ENCODE results near the gene UTP20. TPM values are rescaled to one million over a fixed set of nuclear protein-coding genes. Genes with fewer than 3 reads are reported as not detected.

The UTP20 gene
- total and polyA plus RNA-seq, 10 donors: 1.5 to 21.5 (median 14.2) TPM

GRCh38 chr12:101238306-101238705 is 41.6 kb upstream of the UTP20 start:
- peaks cover 0 to 38% (median 4%) of the 10 kb centered on the region in 7 donors for H3K27me3 ChIP-seq (replicated peaks in 1 of 7)
- H3K36me3 ChIP-seq: no peaks in the 10 kb centered on the region
- H3K4me1 ChIP-seq: no peaks in the 10 kb centered on the region
- intact Hi-C loops (cut with DNase I; ENCODE audit: low total_unique reads): no loop called here
- TF ChIP-seq CTCF (IDR thresholded peaks at IDR 0.05 in 8 of 11, conservative IDR thresholded peaks at IDR 0.05 in 3 of 11) (no peak), POLR2AphosphoS5 (IDR thresholded peaks at IDR 0.05) (no peak), POLR2A (IDR thresholded peaks at IDR 0.05) (no peak)
- H3K4me3 ChIP-seq: no peak overlapping the region
- DNase-seq: no peak
- H3K9me3 ChIP-seq: peaks cover 0 to 19% (median 9%) of the 10 kb centered on the region in 8 donors
- WGBS, 5 donors: 90 to 93% (median 91%) methylated on average over 4 of the region's 4 CpGs
- no peak overlapping the region for H3K27ac ChIP-seq

GRCh38 chr12:101238800-101239329 is 41.0 kb upstream of the UTP20 start:
- intact Hi-C loops (cut with DNase I; ENCODE audit: low total_unique reads): no loop called here
- Histone ChIP-seq H3K4me1 (no peaks in the 10 kb centered on the region), H3K27me3 (replicated peaks in 1 of 7) (peaks cover 0 to 35% (median 4%) of the 10 kb centered on the region in 7 donors), H3K27ac (no peak overlapping the region), H3K36me3 (no peaks in the 10 kb centered on the region), H3K4me3 (no peak overlapping the region), H3K9me3 (peaks cover 0 to 19% (median 9%) of the 10 kb centered on the region in 8 donors)
- WGBS, 5 donors: 74 to 88% (median 76%) methylated on average over 3 to 6 of the region's 6 CpGs
- no peak for DNase-seq
- TF ChIP-seq POLR2A (IDR thresholded peaks at IDR 0.05) (no peak), CTCF (IDR thresholded peaks at IDR 0.05 in 8 of 11, conservative IDR thresholded peaks at IDR 0.05 in 3 of 11) (no peak), POLR2AphosphoS5 (IDR thresholded peaks at IDR 0.05) (no peak)

- H3K4me3 ChIP-seq: no peak overlapping the region
- no peaks in the 10 kb centered on the region for H3K36me3 ChIP-seq
- TF ChIP-seq POLR2AphosphoS5 (IDR thresholded peaks at IDR 0.05) (no peak), POLR2A (IDR thresholded peaks at IDR 0.05) (no peak), CTCF (IDR thresholded peaks at IDR 0.05 in 8 of 11, conservative IDR thresholded peaks at IDR 0.05 in 3 of 11) (no peak)
- H3K27ac ChIP-seq: no peak overlapping the region
- DNase-seq: no peak
- H3K4me1 ChIP-seq: no peaks in the 10 kb centered on the region
- intact Hi-C loops (cut with DNase I; ENCODE audit: low total_unique reads): no loop called here
- peaks cover 0 to 19% (median 9%) of the 10 kb centered on the region in 8 donors for H3K9me3 ChIP-seq
- H3K27me3 ChIP-seq (replicated peaks in 1 of 7): peaks cover 0 to 24% (median 0%) of the 10 kb centered on the region in 7 donors
- WGBS, 5 donors: 46 to 83% (median 67%) methylated on average over 2 of the region's 2 CpGs
These were observed 36.8 kb upstream of the UTP20 start for GRCh38 chr12:101243074-101243473.

GRCh38 chr12:101243616-101244015 is 36.3 kb upstream of the UTP20 start:
- peaks cover 0 to 19% (median 9%) of the 10 kb centered on the region in 8 donors for H3K9me3 ChIP-seq
- H3K4me3 ChIP-seq: no peak overlapping the region
- H3K27me3 ChIP-seq (replicated peaks in 1 of 7): peaks cover 0 to 19% (median 0%) of the 10 kb centered on the region in 7 donors
- no peaks in the 10 kb centered on the region for H3K36me3 ChIP-seq
- WGBS, 5 donors: 67 to 84% (median 80%) methylated on average over 2 of the region's 2 CpGs
- TF ChIP-seq CTCF (IDR thresholded peaks at IDR 0.05 in 8 of 11, conservative IDR thresholded peaks at IDR 0.05 in 3 of 11) (no peak), POLR2A (IDR thresholded peaks at IDR 0.05) (no peak), POLR2AphosphoS5 (IDR thresholded peaks at IDR 0.05) (no peak)
- no peaks in the 10 kb centered on the region for H3K4me1 ChIP-seq
- no peak overlapping the region for H3K27ac ChIP-seq
- DNase-seq: no peak
- intact Hi-C loops (cut with DNase I; ENCODE audit: low total_unique reads): no loop called here
